Lower leg skin (tissue), 3 donors: Measurements from ENCODE around the gene TMEM127.

Experiments
- CTCF ChIP-seq, 3 donors: fragments of 450-650 bp; IDR thresholded peaks; one replicate each; pipeline ENCODE4 v1.5.1; 2016; ENCODE audit warnings: antibody characterized with exemption in 3 of 3, mild to moderate bottlenecking in 3 of 3, moderate library complexity in 2 of 3
- POLR2A ChIP-seq, 2 donors: fragments of 450-650 bp; IDR thresholded peaks; one replicate each; pipeline ENCODE4 v1.6.1; 2016 to 2017; ENCODE audit warnings: antibody characterized with exemption in 2 of 2, mild to moderate bottlenecking in 1 of 2, moderate library complexity in 1 of 2

- TF ChIP-seq CTCF (IDR thresholded peaks at IDR 0.05) (no peak), POLR2A (IDR thresholded peaks at IDR 0.05) (no peak)
Observed at GRCh38 chr2:96209011-96209728, 56.6 kb downstream of the TMEM127 start.
